KBM-7 (cell line): ENCODE results near the gene BRD1.

ENCODE experiments used
- DNase-seq: peaks from one replicate; pipeline ENCODE4 v3.0.0-alpha.2; 2015
- in situ Hi-C: fragments of 300-500 bp; cut with MboI; formaldehyde crosslinking; loops from 2 replicates; pipeline ENCODE4 v1.14.3; 2020; ENCODE audit warnings: low sequenced_read_pairs, low pct_unique_long_range_greater_than_20kb, mixed read lengths

BRD1 gene

GRCh38 chr22:49827853-49828598, at the start of gene BRD1:
Gene BRD1, minus strand, starts transcription at chr22:49827873. Its CDS starts 3,556 bp downstream, at chr22:49824317.
- in situ Hi-C loops = no loop called here
- DNase-seq = peak; percentile 33

- in situ Hi-C loops = no loop called here
- DNase-seq = no peak
Measured at GRCh38 chr22:49873228-49873940, 45.7 kb upstream of the BRD1 start.

DNA sequence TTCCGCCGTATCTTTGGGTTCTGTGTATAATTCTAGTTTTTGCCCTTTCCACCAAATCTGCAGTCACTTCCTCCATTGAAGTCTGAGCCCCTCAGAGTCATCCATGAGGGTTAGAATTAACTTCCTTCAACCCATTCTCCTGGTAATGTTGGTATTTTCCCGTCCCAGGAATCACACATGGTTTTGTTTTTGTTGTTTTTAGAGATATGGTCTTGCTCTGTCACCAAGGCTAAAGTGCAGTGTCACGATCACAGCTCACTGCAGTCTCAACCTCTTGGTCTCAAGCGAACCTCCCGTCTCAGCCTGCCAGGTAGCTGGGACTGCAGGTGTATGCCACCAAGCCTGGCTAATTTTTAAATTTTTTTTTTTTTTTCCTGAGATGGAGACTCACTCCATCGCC, 44.7 kb upstream of the BRD1 start:
- DNase-seq = no peak
- in situ Hi-C loops = no loop called here

DNA sequence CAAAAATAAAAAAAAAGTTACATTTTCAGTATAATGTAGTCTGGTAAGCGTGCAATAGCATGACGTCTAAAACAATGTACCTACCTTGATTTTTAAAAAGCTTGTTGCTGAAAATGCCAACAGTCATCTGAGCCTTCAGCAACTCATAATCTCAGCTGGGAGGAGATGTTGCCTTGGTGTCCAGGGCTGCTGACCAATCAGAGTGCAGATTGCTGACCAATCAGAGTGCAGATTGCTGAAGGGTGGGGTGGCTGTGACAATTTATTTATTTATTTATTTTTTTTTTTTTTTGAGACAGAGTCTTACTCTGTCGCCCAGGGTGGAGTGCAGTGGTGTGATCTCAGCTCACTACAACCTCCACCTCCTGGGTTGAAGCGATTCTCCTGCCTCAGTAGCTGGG, 43.8 kb upstream of the BRD1 start:
- in situ Hi-C loops = no loop called here

DNA sequence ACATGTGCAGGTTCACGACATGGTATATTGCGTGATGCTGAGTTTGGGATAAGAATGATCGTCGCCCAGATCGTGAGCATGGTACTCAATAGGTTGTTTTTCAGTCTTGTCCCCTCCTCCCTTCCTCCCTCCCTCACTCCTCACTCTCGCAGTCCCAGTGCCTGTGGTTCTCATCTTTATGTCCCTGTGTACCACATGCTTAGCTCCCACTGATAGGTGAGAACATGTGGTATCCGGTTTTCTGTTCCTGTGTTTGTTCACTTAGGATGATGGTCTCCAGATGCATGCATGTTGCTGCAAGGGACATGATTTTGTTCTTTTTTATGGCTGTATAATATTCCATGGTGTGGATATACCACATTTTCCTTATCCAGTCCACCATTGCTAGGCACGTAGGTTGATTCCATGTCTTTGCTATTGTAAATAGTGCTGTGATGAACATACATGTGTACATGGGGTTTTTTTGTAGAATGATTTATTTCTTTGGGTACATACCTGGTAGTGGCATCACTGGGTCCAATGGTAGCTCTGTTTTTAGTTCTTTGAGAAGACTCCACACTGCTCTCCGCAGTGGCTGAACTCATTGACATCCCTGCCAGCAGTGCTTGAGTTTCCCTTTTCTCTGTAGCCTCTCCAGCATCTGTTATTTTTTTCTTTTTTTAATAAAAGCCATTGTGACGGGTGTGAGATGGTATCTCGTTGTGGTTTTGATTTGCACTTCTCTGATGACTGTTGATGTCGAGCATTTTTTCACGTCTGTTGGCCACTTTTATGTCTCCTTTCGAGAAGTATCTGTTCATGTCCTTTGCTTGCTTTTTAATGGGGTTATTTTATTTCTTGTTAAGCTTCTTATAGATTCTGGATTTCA, 42.4 kb upstream of the BRD1 start:
- in situ Hi-C loops = no loop called here
- DNase-seq = peak; percentile 50

More for the DNA sequence above, 43.8 kb upstream of the BRD1 start:
- DNase-seq = no peak

GRCh38 chr22:49869086-49869830, 41.6 kb upstream of the BRD1 start:
- DNase-seq = no peak
- in situ Hi-C loops = no loop called here

GRCh38 chr22:49867303-49868265, 39.9 kb upstream of the BRD1 start:
- in situ Hi-C loops = no loop called here
- no peak for DNase-seq

DNA sequence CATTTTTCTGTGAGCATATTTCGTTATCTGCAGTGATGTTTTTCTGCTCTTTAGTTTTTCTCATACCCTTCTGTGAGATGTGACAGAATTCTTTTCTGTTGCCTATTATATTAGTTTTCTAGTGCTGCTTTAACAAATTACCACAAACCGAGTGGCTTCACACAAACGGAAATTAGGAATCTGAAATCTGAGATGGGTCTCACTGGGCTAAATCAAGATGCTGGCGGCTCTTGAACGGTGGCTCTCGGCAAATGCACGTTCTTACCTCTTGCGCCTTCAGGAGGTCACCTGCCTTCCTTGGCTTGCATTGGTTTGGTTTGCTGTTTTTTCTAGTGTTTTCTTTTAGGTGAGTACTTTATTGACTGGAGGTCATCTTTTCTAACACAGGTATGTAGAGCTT, 39.0 kb upstream of the BRD1 start:
- peak; percentile 35 for DNase-seq
- in situ Hi-C loops = no loop called here

DNA sequence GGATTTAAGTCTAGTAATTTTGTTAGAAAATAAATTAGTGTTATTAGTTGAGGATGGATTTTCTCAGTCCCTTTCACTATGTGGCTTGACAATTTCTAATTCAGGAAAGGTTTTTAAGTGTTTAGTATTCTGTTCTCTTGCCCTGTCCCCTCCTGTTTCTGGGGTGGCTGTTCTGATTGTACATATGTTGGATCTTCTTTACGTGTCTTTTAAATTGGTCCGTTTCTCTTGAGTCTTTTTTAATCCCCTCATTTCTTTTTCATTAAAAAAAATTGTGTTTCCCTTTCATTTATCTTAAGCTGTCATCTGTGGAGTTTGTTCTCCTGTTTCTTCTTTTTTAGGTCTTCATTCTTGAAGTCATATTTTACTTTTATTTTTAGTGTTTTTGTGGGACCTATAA, 38.5 kb upstream of the BRD1 start:
- DNase-seq = peak; percentile 19
- in situ Hi-C loops = no loop called here

GRCh38 chr22:49865156-49865555, 37.5 kb upstream of the BRD1 start:
- in situ Hi-C loops = no loop called here

GRCh38 chr22:49863931-49864330, 36.3 kb upstream of the BRD1 start:
- in situ Hi-C loops = no loop called here
- no peak for DNase-seq

More at GRCh38 chr22:49865156-49865555, 37.5 kb upstream of the BRD1 start:
- DNase-seq = no peak

DNA sequence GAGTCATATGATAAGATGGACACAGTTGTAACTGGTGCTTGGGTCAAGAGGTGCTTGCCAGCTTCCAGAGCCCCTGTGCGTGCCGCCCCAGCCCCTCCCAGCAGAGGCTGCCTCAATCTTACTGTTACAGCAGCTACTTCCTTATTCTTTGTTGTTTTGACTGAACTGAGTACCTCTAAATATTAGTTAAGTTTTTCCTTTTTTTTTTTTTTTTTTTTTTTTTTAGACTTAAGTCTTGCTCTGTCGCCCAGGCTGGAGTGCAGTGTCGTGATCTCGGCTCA, 34.8 kb upstream of the BRD1 start:
- peak; percentile 20 for DNase-seq
- in situ Hi-C loops = no loop called here

GRCh38 chr22:49861642-49862495, 34.2 kb upstream of the BRD1 start:
- in situ Hi-C loops = no loop called here
- DNase-seq = peak; percentile 32

DNA sequence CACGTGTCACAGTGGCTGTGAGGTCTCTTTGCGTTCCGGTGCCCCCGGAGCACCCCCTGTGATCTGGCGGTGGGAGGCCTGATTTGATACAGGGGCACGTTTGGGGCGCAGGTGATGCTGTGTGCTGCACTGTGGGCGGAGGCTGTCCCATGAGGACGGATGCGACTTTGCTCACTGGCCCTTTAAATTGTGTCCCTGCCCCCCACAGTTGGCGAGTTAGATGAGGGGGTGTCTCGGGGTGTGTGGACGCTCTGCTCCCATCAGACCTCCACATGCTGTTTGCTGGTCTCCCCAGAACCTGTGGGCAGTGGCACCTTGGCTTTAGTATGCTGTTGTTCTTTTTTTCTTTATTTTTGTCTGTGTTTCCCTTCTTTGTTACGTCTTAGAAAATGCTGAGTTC, 31.2 kb upstream of the BRD1 start:
- in situ Hi-C loops = no loop called here
- no peak for DNase-seq

GRCh38 chr22:49856766-49857618, 29.3 kb upstream of the BRD1 start:
- DNase-seq = no peak

GRCh38 chr22:49856343-49856742, 28.7 kb upstream of the BRD1 start:
- no peak for DNase-seq
- in situ Hi-C loops = no loop called here

More at GRCh38 chr22:49856766-49857618, 29.3 kb upstream of the BRD1 start:
- in situ Hi-C loops = no loop called here
